HFFc6 (cell line): Measurements from ENCODE around the gene TTLL12. TPM values are rescaled to one million over a fixed set of nuclear protein-coding genes. Genes with fewer than 3 reads are reported as not detected.

Experiments
- DNase-seq: peaks from one replicate; pipeline ENCODE4 v3.0.0-alpha.2; 2018
- H3K27ac Mint-ChIP-seq: 2 replicates; pipeline ENCODE4 v1.8.0; 2020; ENCODE audit warnings: mild to moderate bottlenecking, mixed read lengths
- H3K27me3 Mint-ChIP-seq: 2 replicates; pipeline ENCODE4 v1.8.0; 2021; ENCODE audit warnings: mild to moderate bottlenecking, moderate library complexity, mixed read lengths; ENCODE audit not compliant: insufficient read depth
- H3K36me3 Mint-ChIP-seq: 2 replicates; pipeline ENCODE4 v1.8.0; 2021; ENCODE audit warnings: low read depth, mixed read lengths
- H3K4me1 Mint-ChIP-seq: 2 replicates; pipeline ENCODE4 v1.8.0; 2020; ENCODE audit warnings: low read depth, mixed read lengths
- H3K4me3 Mint-ChIP-seq: 2 replicates; pipeline ENCODE4 v1.8.0; 2020; ENCODE audit warnings: mild to moderate bottlenecking, moderate library complexity, mixed read lengths
- H3K9me3 Mint-ChIP-seq: 2 replicates; pipeline ENCODE4 v1.8.0; 2020; ENCODE audit warnings: mild to moderate bottlenecking, mixed read lengths
- CTCF ChIP-seq: fragments of 200-600 bp; sonication (generic); IDR thresholded peaks from 2 replicates; pipeline ENCODE4 v1.5.0; 2021; ENCODE audit warnings: antibody characterized with exemption, mild to moderate bottlenecking
- total RNA-seq, 6 experiments: library from RNA; stranded (reverse); fragmentation: NEBNext Ultra II Directional; extraction: Animal tissue kit (Norgen Biotek cat#: 25700); gene quantifications; 2 replicates in 1 of 6; 3 replicates in 5 of 6; pipeline ENCODE4 v1.2.3, GENCODE V29; 2021

TTLL12 gene
- total RNA-seq, 6 experiments from 2014 or later, result 33.9 to 42.4 (median 38.7) TPM

DNA sequence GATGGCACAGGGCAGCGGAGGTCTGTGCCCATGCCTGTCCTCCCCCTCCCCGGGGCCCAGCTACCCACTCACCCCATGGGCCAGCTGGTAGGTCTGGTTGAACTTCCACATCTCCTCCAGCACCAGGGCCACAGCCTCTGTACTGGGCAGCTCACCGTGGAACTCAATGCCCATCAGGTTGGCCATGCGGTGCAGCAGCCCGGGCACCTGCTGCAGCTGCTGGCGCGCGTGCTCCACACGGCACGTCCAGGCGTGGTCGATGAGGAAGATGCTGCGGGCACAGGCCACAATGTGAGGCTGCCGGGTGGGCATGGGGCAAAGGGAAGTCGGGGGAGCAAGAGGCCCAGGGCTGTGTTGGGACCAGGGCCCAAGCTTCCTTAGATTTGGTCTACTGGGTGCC, 6.3 kb downstream of the TTLL12 start:
- no peak overlapping the region for H3K4me3 Mint-ChIP-seq
- H3K36me3 Mint-ChIP-seq, result peaks cover 17% of the 10 kb centered on the region
- peaks cover 14% of the 10 kb centered on the region for H3K4me1 Mint-ChIP-seq
- no peak overlapping the region for H3K27ac Mint-ChIP-seq
- H3K9me3 Mint-ChIP-seq, result no peaks in the 10 kb centered on the region
- no peak for DNase-seq
- no peak for TF ChIP-seq CTCF
- no peaks in the 10 kb centered on the region; the same call in 1 of the 2 replicates for H3K27me3 Mint-ChIP-seq

- TF ChIP-seq CTCF, result no peak
- H3K9me3 Mint-ChIP-seq, result no peaks in the 10 kb centered on the region
- H3K4me1 Mint-ChIP-seq, result peaks cover 10% of the 10 kb centered on the region
- H3K36me3 Mint-ChIP-seq, result peaks cover 17% of the 10 kb centered on the region
- DNase-seq, result no peak
- H3K27me3 Mint-ChIP-seq, result no peaks in the 10 kb centered on the region
- H3K4me3 Mint-ChIP-seq, result no peak overlapping the region
- no peak overlapping the region for H3K27ac Mint-ChIP-seq
These were observed 7.1 kb downstream of the TTLL12 start for GRCh38 chr22:43179911-43180195.

DNA sequence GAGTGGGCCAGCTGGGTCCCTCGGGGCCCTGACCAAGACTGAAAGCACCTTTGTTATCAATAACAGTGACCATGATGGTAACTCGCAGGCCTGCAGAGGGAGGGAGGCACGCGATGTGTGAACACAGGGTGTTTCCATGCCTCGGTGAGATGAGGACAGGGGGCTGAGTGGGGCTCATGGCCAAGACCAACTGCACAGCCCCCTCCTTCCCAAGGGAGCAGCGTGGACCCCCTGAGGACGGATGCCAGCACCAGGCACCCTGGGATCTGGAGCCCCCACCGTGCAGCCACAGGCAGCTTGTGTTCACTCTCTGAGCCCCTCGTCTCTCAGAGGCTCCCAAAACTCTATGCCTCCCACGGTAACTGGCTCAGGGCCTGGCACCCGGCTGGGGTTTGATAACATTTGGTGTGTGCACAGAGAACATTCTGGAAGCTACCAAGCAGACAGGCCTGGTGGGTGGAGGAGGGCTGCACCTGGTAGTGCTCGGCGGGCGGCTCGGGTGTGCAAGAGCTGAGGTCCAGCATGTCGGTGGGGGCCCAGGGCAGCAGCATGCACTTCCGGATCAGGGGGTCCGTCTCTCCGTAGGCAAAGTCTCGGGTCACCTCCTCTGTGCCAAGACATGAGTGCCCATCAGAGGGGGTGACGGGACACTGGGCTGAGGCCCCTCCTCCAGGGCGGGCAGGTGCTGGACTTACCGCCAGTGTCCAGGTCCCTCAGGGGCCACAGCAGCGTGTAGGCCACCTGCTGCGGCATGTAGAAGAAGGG, 7.6 kb downstream of the TTLL12 start:
- H3K9me3 Mint-ChIP-seq, result no peaks in the 10 kb centered on the region
- H3K27ac Mint-ChIP-seq, result no peak overlapping the region
- DNase-seq, result no peak
- TF ChIP-seq CTCF, result no peak
- H3K36me3 Mint-ChIP-seq, result peaks cover 13% of the 10 kb centered on the region
- no peak overlapping the region for H3K4me3 Mint-ChIP-seq
- no peaks in the 10 kb centered on the region for H3K27me3 Mint-ChIP-seq
- peaks cover 6% of the 10 kb centered on the region for H3K4me1 Mint-ChIP-seq

GRCh38 chr22:43177479-43177878, 9.5 kb downstream of the TTLL12 start:
- TF ChIP-seq CTCF, result no peak
- no peak overlapping the region for H3K4me3 Mint-ChIP-seq
- H3K4me1 Mint-ChIP-seq, result no peaks in the 10 kb centered on the region
- H3K9me3 Mint-ChIP-seq, result no peaks in the 10 kb centered on the region
- no peak overlapping the region for H3K27ac Mint-ChIP-seq
- DNase-seq, result no peak
- H3K27me3 Mint-ChIP-seq, result no peaks in the 10 kb centered on the region
- H3K36me3 Mint-ChIP-seq, result peaks cover 13% of the 10 kb centered on the region; the same call in 1 of the 2 replicates

- H3K4me3 Mint-ChIP-seq, result no peak overlapping the region
- no peak for DNase-seq
- H3K27ac Mint-ChIP-seq, result no peak overlapping the region
- no peaks in the 10 kb centered on the region for H3K27me3 Mint-ChIP-seq
- no peak for TF ChIP-seq CTCF
- no peaks in the 10 kb centered on the region for H3K4me1 Mint-ChIP-seq
- no peaks in the 10 kb centered on the region for H3K9me3 Mint-ChIP-seq
- peaks cover 9% of the 10 kb centered on the region; the same call in 1 of the 2 replicates for H3K36me3 Mint-ChIP-seq
These were observed 10.8 kb downstream of the TTLL12 start for GRCh38 chr22:43176090-43176489.
